HG03460 (cell line): Measurements from ENCODE around the gene ADGRL1.

Source experiments
- ATAC-seq: cut with Tn5 transposase; IDR thresholded peaks from one replicate; pipeline ENCODE4 v1.9.1; 2021; ENCODE audit not compliant: unreplicated experiment

ADGRL1 gene

GRCh38 chr19:14142262-14143190, 63.4 kb downstream of the ADGRL1 start:
- no peak for ATAC-seq

- ATAC-seq: no peak
These were observed 64.9 kb downstream of the ADGRL1 start for GRCh38 chr19:14141041-14141440.

GRCh38 chr19:14139944-14140343, 66.0 kb downstream of the ADGRL1 start:
- no peak for ATAC-seq

GRCh38 chr19:14138576-14139265, 67.2 kb downstream of the ADGRL1 start:
- ATAC-seq: no peak

- peak; percentile 76 for ATAC-seq
These were observed 69.3 kb downstream of the ADGRL1 start, which contains the start of gene ASF1B for GRCh38 chr19:14136509-14137281. TSS of gene ASF1B (minus strand) at chr19:14136589. CDS start at chr19:14136456, 133 bp downstream.

GRCh38 chr19:14135985-14136508, 69.9 kb downstream of the ADGRL1 start:
- ATAC-seq: no peak

GRCh38 chr19:14135355-14135754, 70.6 kb downstream of the ADGRL1 start:
- ATAC-seq: no peak

GRCh38 chr19:14127929-14128509, 78.0 kb downstream of the ADGRL1 start:
- no peak for ATAC-seq

GRCh38 chr19:14127176-14127575, 78.8 kb downstream of the ADGRL1 start:
- no peak for ATAC-seq

GRCh38 chr19:14122924-14123323, 83.0 kb downstream of the ADGRL1 start:
- no peak for ATAC-seq

- no peak for ATAC-seq
These were observed 85.5 kb downstream of the ADGRL1 start for GRCh38 chr19:14120497-14120780.

GRCh38 chr19:14119644-14120496, 86.1 kb downstream of the ADGRL1 start:
- no peak for ATAC-seq

GRCh38 chr19:14119146-14119545, 86.8 kb downstream of the ADGRL1 start:
- no peak for ATAC-seq

- ATAC-seq: no peak
These were observed 87.6 kb downstream of the ADGRL1 start for GRCh38 chr19:14118165-14119051.

- ATAC-seq: peak; percentile 87
These were observed 88.3 kb downstream of the ADGRL1 start, which contains the start of gene PRKACA for GRCh38 chr19:14117668-14118164. TSS of gene PRKACA (minus strand) at chr19:14117762. CDS start at chr19:14117547, 215 bp downstream.

- no peak for ATAC-seq
These were observed 88.9 kb downstream of the ADGRL1 start for GRCh38 chr19:14116918-14117578.

- no peak for ATAC-seq
These were observed 89.4 kb downstream of the ADGRL1 start for GRCh38 chr19:14116525-14116917.

- ATAC-seq: no peak
These were observed 90.2 kb downstream of the ADGRL1 start for GRCh38 chr19:14115756-14116155.
